IPS-18a (cell line): ENCODE data around the gene TBC1D8.

Source experiments
- H3K27ac ChIP-seq: one replicate; pipeline ENCODE4 v1.5.1; 2013; ENCODE audit warnings: low read length
- H3K27me3 ChIP-seq: one replicate; pipeline ENCODE4 v1.6.1; 2013; ENCODE audit warnings: mild to moderate bottlenecking, low read length; ENCODE audit not compliant: control insufficient read depth, insufficient read depth
- H3K36me3 ChIP-seq: one replicate; pipeline ENCODE4 v1.6.1; 2013; ENCODE audit warnings: low read depth, low read length; ENCODE audit not compliant: control insufficient read depth
- H3K4me1 ChIP-seq: one replicate; pipeline ENCODE4 v1.6.1; 2013; ENCODE audit warnings: low read depth, low read length; ENCODE audit not compliant: control insufficient read depth
- H3K4me3 ChIP-seq: one replicate; pipeline ENCODE4 v1.5.1; 2013; ENCODE audit warnings: low read length
- H3K9ac ChIP-seq: one replicate; pipeline ENCODE4 v1.6.1; 2013; ENCODE audit warnings: mild to moderate bottlenecking, low read length, moderate library complexity
- H3K9me3 ChIP-seq: one replicate; pipeline ENCODE4 v1.6.1; 2013; ENCODE audit warnings: low read depth, low read length; ENCODE audit not compliant: control insufficient read depth

Gene TBC1D8

DNA sequence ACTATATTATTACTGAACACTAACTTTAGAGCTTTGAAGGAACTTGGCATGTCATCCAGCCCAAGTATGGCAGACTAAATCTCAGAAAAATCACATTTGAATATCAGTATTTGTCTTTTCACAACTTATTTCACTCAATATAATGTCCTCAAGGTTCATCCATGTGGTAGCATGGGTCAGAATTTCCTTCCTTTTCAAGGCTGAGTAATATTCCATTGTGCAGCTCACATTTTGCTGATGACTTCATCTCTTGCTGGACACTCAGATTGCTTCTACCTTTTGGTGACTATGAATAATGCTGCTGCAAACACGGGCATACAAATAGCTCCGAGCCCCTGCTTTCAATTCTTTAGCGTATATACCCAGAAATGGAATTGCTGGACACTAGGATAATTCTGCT is 102.4 kb downstream of the TBC1D8 start:
- Histone ChIP-seq H3K4me1 (no peaks in the 10 kb centered on the region), H3K27me3 (no peaks in the 10 kb centered on the region), H3K4me3 (no peak overlapping the region), H3K9me3 (no peaks in the 10 kb centered on the region), H3K9ac (no peak overlapping the region), H3K27ac (no peak overlapping the region), H3K36me3 (peaks cover under 1% of the 10 kb centered on the region)

- Histone ChIP-seq H3K9ac (no peak overlapping the region), H3K4me1 (no peaks in the 10 kb centered on the region), H3K4me3 (no peak overlapping the region), H3K27ac (no peak overlapping the region), H3K9me3 (no peaks in the 10 kb centered on the region), H3K36me3 (no peaks in the 10 kb centered on the region), H3K27me3 (no peaks in the 10 kb centered on the region)
Measured at GRCh38 chr2:101047774-101048173, 103.4 kb downstream of the TBC1D8 start.

GRCh38 chr2:101047075-101047766 is 104.0 kb downstream of the TBC1D8 start:
- H3K9ac ChIP-seq = no peak overlapping the region
- no peaks in the 10 kb centered on the region for H3K9me3 ChIP-seq
- no peaks in the 10 kb centered on the region for H3K27me3 ChIP-seq
- H3K36me3 ChIP-seq = no peaks in the 10 kb centered on the region
- H3K4me1 ChIP-seq = no peaks in the 10 kb centered on the region
- no peak overlapping the region for H3K4me3 ChIP-seq
- H3K27ac ChIP-seq = no peak overlapping the region

- H3K9ac ChIP-seq = no peak overlapping the region
- no peak overlapping the region for H3K4me3 ChIP-seq
- no peak overlapping the region for H3K27ac ChIP-seq
- no peaks in the 10 kb centered on the region for H3K9me3 ChIP-seq
- no peaks in the 10 kb centered on the region for H3K4me1 ChIP-seq
- H3K27me3 ChIP-seq = no peaks in the 10 kb centered on the region
- no peaks in the 10 kb centered on the region for H3K36me3 ChIP-seq
Measured at GRCh38 chr2:101045330-101045729, 105.9 kb downstream of the TBC1D8 start.

- Histone ChIP-seq H3K27ac (no peak overlapping the region), H3K4me3 (no peak overlapping the region), H3K9me3 (no peaks in the 10 kb centered on the region), H3K36me3 (no peaks in the 10 kb centered on the region), H3K4me1 (no peaks in the 10 kb centered on the region), H3K9ac (no peak overlapping the region), H3K27me3 (no peaks in the 10 kb centered on the region)
Measured at GRCh38 chr2:101041413-101041812, 109.8 kb downstream of the TBC1D8 start.

GRCh38 chr2:101040761-101041160 is 110.4 kb downstream of the TBC1D8 start:
- peaks cover 2% of the 10 kb centered on the region for H3K36me3 ChIP-seq
- no peaks in the 10 kb centered on the region for H3K4me1 ChIP-seq
- H3K9me3 ChIP-seq = no peaks in the 10 kb centered on the region
- no peak overlapping the region for H3K9ac ChIP-seq
- H3K4me3 ChIP-seq = no peak overlapping the region
- no peaks in the 10 kb centered on the region for H3K27me3 ChIP-seq
- no peak overlapping the region for H3K27ac ChIP-seq

- Histone ChIP-seq H3K9me3 (no peaks in the 10 kb centered on the region), H3K9ac (no peak overlapping the region), H3K27me3 (no peaks in the 10 kb centered on the region), H3K36me3 (peaks cover 7% of the 10 kb centered on the region), H3K4me3 (no peak overlapping the region), H3K4me1 (no peaks in the 10 kb centered on the region), H3K27ac (no peak overlapping the region)
Measured at GRCh38 chr2:101040072-101040471, 111.1 kb downstream of the TBC1D8 start.

GRCh38 chr2:101038455-101039255 is 112.5 kb downstream of the TBC1D8 start:
- Histone ChIP-seq H3K9ac (no peak overlapping the region), H3K4me3 (no peak overlapping the region), H3K36me3 (peaks cover 7% of the 10 kb centered on the region), H3K4me1 (no peaks in the 10 kb centered on the region), H3K27ac (peak overlapping the region; percentile 54), H3K27me3 (no peaks in the 10 kb centered on the region), H3K9me3 (no peaks in the 10 kb centered on the region)

GRCh38 chr2:101037161-101037755 is 113.9 kb downstream of the TBC1D8 start:
- H3K4me3 ChIP-seq = no peak overlapping the region

GRCh38 chr2:101036562-101036961 is 114.6 kb downstream of the TBC1D8 start:
- H3K27me3 ChIP-seq = no peaks in the 10 kb centered on the region
- H3K4me3 ChIP-seq = no peak overlapping the region
- no peak overlapping the region for H3K9ac ChIP-seq
- no peaks in the 10 kb centered on the region for H3K9me3 ChIP-seq
- H3K36me3 ChIP-seq = peaks cover 12% of the 10 kb centered on the region
- H3K27ac ChIP-seq = no peak overlapping the region
- no peaks in the 10 kb centered on the region for H3K4me1 ChIP-seq

More at GRCh38 chr2:101037161-101037755, 113.9 kb downstream of the TBC1D8 start:
- H3K36me3 ChIP-seq = peaks cover 12% of the 10 kb centered on the region
- no peak overlapping the region for H3K27ac ChIP-seq
- no peak overlapping the region for H3K9ac ChIP-seq
- no peaks in the 10 kb centered on the region for H3K27me3 ChIP-seq
- H3K4me1 ChIP-seq = no peaks in the 10 kb centered on the region
- no peaks in the 10 kb centered on the region for H3K9me3 ChIP-seq

DNA sequence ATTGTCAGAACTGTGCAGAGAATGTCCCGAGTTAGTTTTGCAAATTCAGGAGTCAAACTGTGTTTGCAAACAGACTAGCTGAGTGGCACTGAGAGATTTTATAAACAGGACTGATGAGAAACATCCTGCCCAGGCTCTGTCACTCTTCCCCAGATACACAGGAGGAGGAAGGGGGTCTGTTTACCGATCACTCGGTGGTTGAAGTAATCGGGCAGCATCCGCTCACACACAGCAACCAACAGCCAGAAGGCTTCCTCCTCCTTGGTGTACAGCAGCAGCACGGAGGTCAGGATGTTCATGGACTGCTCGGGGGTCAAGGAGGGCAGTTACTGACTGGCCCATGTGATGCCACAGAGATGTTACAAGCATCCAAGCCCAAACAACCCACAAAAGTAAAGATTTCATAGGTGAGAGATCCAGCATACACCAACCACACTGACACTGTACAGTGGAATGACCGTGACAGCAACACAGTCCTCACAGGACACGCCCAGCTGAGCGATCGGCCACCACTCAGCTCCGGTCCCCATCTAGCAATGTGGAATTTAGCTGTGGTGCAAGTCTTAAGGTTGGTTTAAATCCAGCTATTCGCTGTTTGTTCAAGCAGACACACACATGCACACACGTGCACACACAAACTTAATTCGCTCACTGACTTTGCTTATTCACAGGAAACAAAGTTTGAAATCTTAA is 119.0 kb downstream of the TBC1D8 start:
- H3K9me3 ChIP-seq = no peaks in the 10 kb centered on the region
- no peak overlapping the region for H3K4me3 ChIP-seq
- H3K27me3 ChIP-seq = no peaks in the 10 kb centered on the region
- no peak overlapping the region for H3K27ac ChIP-seq
- H3K9ac ChIP-seq = no peak overlapping the region
- H3K36me3 ChIP-seq = peaks cover 12% of the 10 kb centered on the region
- no peaks in the 10 kb centered on the region for H3K4me1 ChIP-seq
